IMR-90 (cell line): ENCODE data around the gene DDX46. TPM values are rescaled to one million over a fixed set of nuclear protein-coding genes. Genes with fewer than 3 reads are reported as not detected.

Source experiments
- ATAC-seq: fragments of 200-7000 bp; cut with Tn5 transposase; 2 replicates; pipeline ENCODE4 v1.9.1; 2020; ENCODE audit warnings: low read depth, mild to moderate bottlenecking, moderate library complexity
- BruUV-seq: library from RNA; stranded (reverse); fragments of 400-500 nt; replicated peaks from 2 replicates; lab custom pipeline; 2021; lab: Mats Ljungman, UMichigan
- CTCF ChIA-PET: fragments of 300-600 bp; formaldehyde crosslinking; extraction: SDS; loops from one replicate; lab custom pipeline; 2021; ENCODE audit warnings: antibody characterized with exemption; lab: Yijun Ruan, JAX
- POLR2A ChIA-PET: fragments of 300-600 bp; sonication (Branson Sonifier 250); formaldehyde crosslinking; loops from one replicate; lab custom pipeline; 2022; ENCODE audit warnings: antibody characterized with exemption; ENCODE audit not compliant: unreplicated experiment; lab: Charles Lee
- DNase-seq: peaks from one replicate; pipeline ENCODE4 v3.0.0; 2013
- H2AFZ ChIP-seq: replicated peaks from 2 replicates; pipeline ENCODE3; 2013; ENCODE audit warnings: low read length, mild to moderate bottlenecking; ENCODE audit not compliant: poor library complexity
- H2AK5ac ChIP-seq: 2 replicates; pipeline ENCODE4 v1.6.1; 2013; ENCODE audit warnings: low read depth, low read length, inconsistent platforms
- H2AK9ac ChIP-seq: replicated peaks from 2 replicates; pipeline ENCODE3; 2013; ENCODE audit warnings: mild to moderate bottlenecking, low read depth, low read length, moderate library complexity; ENCODE audit not compliant: poor library complexity
- H2BK120ac ChIP-seq: 2 replicates; pipeline ENCODE4 v1.6.1; 2013; ENCODE audit warnings: low read depth, low read length, inconsistent platforms
- H2BK15ac ChIP-seq: 3 replicates; pipeline ENCODE4 v1.6.1; 2013; ENCODE audit warnings: low read depth, low read length, inconsistent platforms
- H2BK20ac ChIP-seq: 2 replicates; pipeline ENCODE4 v1.6.1; 2013; ENCODE audit warnings: low read depth, mild to moderate bottlenecking, inconsistent platforms, low read length, moderate library complexity
- H2BK5ac ChIP-seq: 2 replicates; pipeline ENCODE4 v1.6.1; 2013; ENCODE audit warnings: mild to moderate bottlenecking, low read depth, low read length, inconsistent platforms; ENCODE audit not compliant: poor library complexity, severe bottlenecking
- H3K14ac ChIP-seq: replicated peaks from 2 replicates; pipeline ENCODE4 v1.6.1; 2013; ENCODE audit warnings: low read depth, low read length, inconsistent platforms
- H3K18ac ChIP-seq: 2 replicates; pipeline ENCODE4 v1.6.1; 2013; ENCODE audit warnings: low read depth, low read length, control low read depth
- H3K23ac ChIP-seq: 2 replicates; pipeline ENCODE4 v1.6.1; 2013; ENCODE audit warnings: low read depth, low read length, inconsistent platforms
- H3K27ac ChIP-seq: 2 replicates; pipeline ENCODE4 v1.5.1; 2013; ENCODE audit warnings: mild to moderate bottlenecking, control low read depth, low read length; ENCODE audit not compliant: insufficient read depth
- H3K27me3 ChIP-seq: 2 replicates; pipeline ENCODE4 v1.6.1; 2013; ENCODE audit warnings: low read length; ENCODE audit not compliant: control insufficient read depth, insufficient read depth
- H3K36me3 ChIP-seq: 2 replicates; pipeline ENCODE4 v1.6.1; 2013; ENCODE audit warnings: low read length, mixed read lengths; ENCODE audit not compliant: control insufficient read depth, insufficient read depth
- H3K4ac ChIP-seq: 2 replicates; pipeline ENCODE4 v1.6.1; 2013; ENCODE audit warnings: low read depth, low read length, inconsistent platforms
- H3K4me1 ChIP-seq: 2 replicates; pipeline ENCODE4 v1.6.1; 2013; ENCODE audit warnings: low read length, mixed read lengths; ENCODE audit not compliant: control insufficient read depth, insufficient read depth
- H3K4me2 ChIP-seq: 2 replicates; pipeline ENCODE4 v1.6.1; 2013; ENCODE audit warnings: low read depth, mild to moderate bottlenecking, control low read depth, low read length, moderate library complexity
- H3K4me3 ChIP-seq: 2 replicates; pipeline ENCODE4 v1.5.1; 2013; ENCODE audit warnings: low read depth, mild to moderate bottlenecking, control low read depth, low read length, moderate library complexity; ENCODE audit not compliant: insufficient read depth
- H3K56ac ChIP-seq: 2 replicates; pipeline ENCODE4 v1.6.1; 2013; ENCODE audit warnings: low read length, inconsistent platforms; ENCODE audit not compliant: insufficient read depth; ENCODE audit errors: extremely low read depth
- H3K79me1 ChIP-seq, 2 experiments: 2 replicates each; pipeline ENCODE4 v1.6.1; 2013; ENCODE audit warnings: low read length in 2 of 2, inconsistent platforms in 1 of 2, low read depth in 1 of 2
- H3K9ac ChIP-seq: 2 replicates; pipeline ENCODE4 v1.6.1; 2013; ENCODE audit warnings: low read depth, low read length, control low read depth
- H3K9me1 ChIP-seq: 2 replicates; pipeline ENCODE4 v1.6.1; 2013; ENCODE audit warnings: low read length, inconsistent platforms; ENCODE audit not compliant: insufficient read depth
- H3K9me3 ChIP-seq: 2 replicates; pipeline ENCODE4 v1.6.1; 2013; ENCODE audit warnings: low read length; ENCODE audit not compliant: control insufficient read depth, insufficient read depth
- H4K20me1 ChIP-seq: 2 replicates; pipeline ENCODE4 v1.6.1; 2013; ENCODE audit warnings: low read length, inconsistent platforms; ENCODE audit not compliant: insufficient read depth
- H4K5ac ChIP-seq: 2 replicates; pipeline ENCODE4 v1.6.1; 2013; ENCODE audit warnings: mild to moderate bottlenecking, low read depth, low read length, control low read depth
- H4K8ac ChIP-seq, 2 experiments: 2 replicates each; pipeline ENCODE4 v1.6.1; 2013; ENCODE audit warnings: low read depth in 2 of 2, low read length in 2 of 2, control low read depth in 1 of 2, inconsistent platforms in 1 of 2
- H4K91ac ChIP-seq: 2 replicates; pipeline ENCODE4 v1.6.1; 2013; ENCODE audit warnings: low read depth, low read length, inconsistent platforms; ENCODE audit not compliant: insufficient read depth
- BHLHE40 ChIP-seq: fragments of 150-350 bp; IDR thresholded peaks from 2 replicates; pipeline ENCODE4 v1.6.1; 2016; ENCODE audit warnings: mild to moderate bottlenecking, low read depth, low read length
- CHD1 ChIP-seq: IDR thresholded peaks from 2 replicates; pipeline ENCODE4 v1.6.1; 2012; ENCODE audit warnings: low read depth, low read length, improper control_type of control experiment
- CTCF ChIP-seq: conservative IDR thresholded peaks from 2 replicates; pipeline ENCODE4 v1.5.1; 2012; ENCODE audit warnings: mild to moderate bottlenecking, low read depth, low read length, improper control_type of control experiment
- MXI1 ChIP-seq: IDR thresholded peaks from 2 replicates; pipeline ENCODE4 v1.6.1; 2012; ENCODE audit warnings: low read depth, mild to moderate bottlenecking, low read length, moderate library complexity, borderline replicate concordance
- RAD21 ChIP-seq: IDR thresholded peaks from 2 replicates; pipeline ENCODE4 v1.6.1; 2012; ENCODE audit warnings: low read length, improper control_type of control experiment
- RCOR1 ChIP-seq: IDR thresholded peaks from 2 replicates; pipeline ENCODE4 v1.6.1; 2012; ENCODE audit warnings: mild to moderate bottlenecking, low read length, improper control_type of control experiment; ENCODE audit not compliant: insufficient replicate concordance
- RFX5 ChIP-seq: IDR thresholded peaks from 2 replicates; pipeline ENCODE4 v1.8.0; 2012; ENCODE audit warnings: low read depth, mild to moderate bottlenecking, low read length, moderate library complexity
- WGBS, 2 experiments: methylation state at CpG; one replicate each; pipeline versions ENCODE4 v1.1.5 to v1.1.7; 2013; ENCODE audit warnings: missing lambda C conversion rate in 2 of 2; ENCODE audit not compliant: insufficient read length in 1 of 2; ENCODE audit errors: extremely low coverage in 2 of 2; 5-methylcytosine and 5-hydroxymethylcytosine counted together
- dilution Hi-C: fragments of 300-500 bp; cut with HindIII; formaldehyde crosslinking; loops from one replicate; pipeline ENCODE4 v1.14.3; 2018; ENCODE audit warnings: low sequenced_read_pairs; ENCODE audit not compliant: unreplicated experiment
- in situ Hi-C: fragments of 300-500 bp; cut with MboI; formaldehyde crosslinking; loops from 3 replicates; pipeline ENCODE4 v1.14.3; 2019; ENCODE audit warnings: low sequenced_read_pairs, inconsistent platforms, mixed read lengths
- intact Hi-C: fragments of 100-400 bp; cut with micrococcal nuclease; formaldehyde crosslinking; loops from 2 replicates; pipeline ENCODE4 v1.10.0; 2022
- polyA plus RNA-seq, 3 experiments: library from polyadenylated mRNA; depleted of rRNA; stranded (reverse); fragments of >200 nt; gene quantifications; 2 replicates each; pipeline ENCODE4 v1.2.3, GENCODE V29; 2012; ENCODE audit warnings: low replicate concordance in 1 of 3
- total RNA-seq: library from RNA; depleted of rRNA; stranded (reverse); fragments of >200 nt; gene quantifications from 2 replicates; pipeline ENCODE4 v1.2.3, GENCODE V29; 2012
- TF ChIP-seq, protein P1 (sequence below): fragments of 150-350 bp; IDR thresholded peaks from 2 replicates; pipeline ENCODE4 v1.6.1; 2016; ENCODE audit warnings: low read depth, mild to moderate bottlenecking, low read length, moderate library complexity, borderline replicate concordance

The DDX46 gene
- total and polyA plus RNA-seq, 2 of the 4 experiments (the other 2 are of a cell fraction): 22.5 to 26.0 TPM

- Histone ChIP-seq H2BK120ac (no peak overlapping the region), H4K20me1 (peaks cover 18% of the 10 kb centered on the region; the same call in 1 of the 2 replicates), H3K4ac (no peak overlapping the region), H2AK5ac (no peak overlapping the region), H3K4me3 (no peak overlapping the region), H3K27me3 (no peaks in the 10 kb centered on the region), H2BK15ac (no peak overlapping the region), H3K23ac (no peak overlapping the region), H3K4me2 (no peak overlapping the region; the same call in 1 of the 2 replicates), H4K8ac (no peak overlapping the region), H3K56ac (no peak overlapping the region), H3K79me1 (peaks cover 10 to 11% of the 10 kb centered on the region in 2 experiments), H2BK20ac (no peak overlapping the region), H2BK5ac (no peak overlapping the region), H3K27ac (no peak overlapping the region), H2AFZ (no peak overlapping the region), H3K36me3 (peaks cover 40% of the 10 kb centered on the region), H4K5ac (no peak overlapping the region), H3K14ac (no peak overlapping the region), H3K9ac (no peak overlapping the region), H2AK9ac (no peak overlapping the region), H3K9me1 (0 out of 2 replicates have a peak, but pooled peaks cover 3% of the 10 kb centered on the region), H3K4me1 (peaks cover 8% of the 10 kb centered on the region), H4K91ac (no peak overlapping the region), H3K9me3 (no peaks in the 10 kb centered on the region), H3K18ac (no peak overlapping the region)
- peak; percentile 33 for DNase-seq
- intact Hi-C loops: loop anchor here (1.0 kb wide), 1 partner anchor 67 kb away; no protein-coding TSS in a partner anchor
- BruUV-seq: no TSS peak
- in situ Hi-C loops: no loop called here
- ChIA-PET CTCF (interaction anchor here (0.7 to 1.3 kb wide), 2 partner anchors 11 to 27 kb away, joined by 3 to 4 read pairs; no protein-coding TSS in a partner anchor), POLR2A (interaction anchor here (0.6 kb wide), 1 partner anchor 58 kb away, joined by 4 read pairs; no protein-coding TSS in a partner anchor)
- no CpG with 5 or more reads among the region's 4 CpGs for WGBS, 2 experiments
- ATAC-seq: no peak; the same call in none of the 2 replicates
- dilution Hi-C loops: no loop called here
- TF ChIP-seq CHD1 (no peak), RFX5 (no peak), BHLHE40 (no peak), RAD21 (0 out of 2 replicates have a peak, but pooled peaks have one; percentile 25), RCOR1 (no peak), CTCF (peak; percentile 39), MXI1 (no peak)
- TF ChIP-seq, protein P1, sequence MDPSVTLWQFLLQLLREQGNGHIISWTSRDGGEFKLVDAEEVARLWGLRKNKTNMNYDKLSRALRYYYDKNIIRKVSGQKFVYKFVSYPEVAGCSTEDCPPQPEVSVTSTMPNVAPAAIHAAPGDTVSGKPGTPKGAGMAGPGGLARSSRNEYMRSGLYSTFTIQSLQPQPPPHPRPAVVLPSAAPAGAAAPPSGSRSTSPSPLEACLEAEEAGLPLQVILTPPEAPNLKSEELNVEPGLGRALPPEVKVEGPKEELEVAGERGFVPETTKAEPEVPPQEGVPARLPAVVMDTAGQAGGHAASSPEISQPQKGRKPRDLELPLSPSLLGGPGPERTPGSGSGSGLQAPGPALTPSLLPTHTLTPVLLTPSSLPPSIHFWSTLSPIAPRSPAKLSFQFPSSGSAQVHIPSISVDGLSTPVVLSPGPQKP: no peak
These were observed 25.8 kb downstream of the DDX46 start for GRCh38 chr5:134784241-134784920.
